Measurements from ENCODE around the gene PAXIP1.
"Not testable (repeated sequence)": the region's sequence is repeated elsewhere in the genome, so short reads cannot be mapped to it uniquely, and the experiment has no call there.

Gene PAXIP1

DNA sequence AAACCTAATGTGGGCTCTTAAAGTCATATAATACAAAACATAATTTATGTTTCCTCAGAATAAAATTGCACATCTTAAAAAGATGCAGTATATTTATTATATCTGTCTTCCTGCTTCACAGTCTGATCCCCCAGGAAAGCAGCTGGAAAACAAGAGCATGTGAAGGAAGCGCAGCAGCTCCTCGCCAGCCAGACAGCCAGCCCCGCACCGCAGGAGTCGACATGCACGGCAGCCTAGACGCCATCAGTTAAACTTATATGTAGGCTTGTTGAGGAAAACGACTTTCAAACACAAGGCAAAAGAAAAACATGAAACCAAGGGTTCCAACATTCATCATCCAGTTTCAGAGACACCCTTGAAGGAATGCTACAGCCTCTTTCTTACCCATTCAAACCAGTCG, 59.0 kb downstream of the PAXIP1 start:
- DNase-seq (ENCODE audit: low read depth) = no peak

GRCh38 chr7:154942691-154943090, 60.2 kb downstream of the PAXIP1 start:
- no peak for DNase-seq (ENCODE audit: low read depth)

- DNase-seq (ENCODE audit: low read depth) = no peak
Measured at GRCh38 chr7:154937837-154938236, 65.1 kb downstream of the PAXIP1 start.

DNA sequence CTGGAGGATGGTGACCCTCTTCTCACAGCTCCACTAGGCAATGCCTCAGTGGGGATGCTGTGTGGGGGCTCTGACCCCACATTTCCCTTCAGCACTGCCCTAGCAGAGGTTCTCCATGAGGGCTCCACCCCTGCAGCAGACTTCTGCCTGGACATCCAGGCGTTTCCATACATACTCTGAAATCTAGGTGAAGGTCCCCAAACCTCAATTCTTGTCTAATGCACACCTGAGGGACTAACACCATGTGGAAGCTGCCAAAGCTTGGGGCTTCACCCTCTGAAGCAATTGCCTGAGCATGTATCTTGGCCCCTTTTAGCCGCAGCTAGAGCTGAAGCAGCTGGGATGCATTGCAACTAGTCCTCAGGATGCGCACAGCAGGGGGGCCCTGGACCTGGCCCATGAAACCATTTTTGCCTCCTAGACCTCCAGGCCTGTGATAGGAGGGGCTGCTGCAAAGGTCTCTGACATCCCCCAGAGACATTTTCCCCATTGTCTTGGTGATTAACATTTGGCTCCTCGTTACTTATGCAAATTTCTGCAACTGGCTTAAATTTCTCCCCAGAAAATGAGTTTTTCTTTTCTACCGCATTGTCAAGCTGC, 68.5 kb downstream of the PAXIP1 start:
- not testable (repeated sequence) for DNase-seq (ENCODE audit: low read depth)

DNA sequence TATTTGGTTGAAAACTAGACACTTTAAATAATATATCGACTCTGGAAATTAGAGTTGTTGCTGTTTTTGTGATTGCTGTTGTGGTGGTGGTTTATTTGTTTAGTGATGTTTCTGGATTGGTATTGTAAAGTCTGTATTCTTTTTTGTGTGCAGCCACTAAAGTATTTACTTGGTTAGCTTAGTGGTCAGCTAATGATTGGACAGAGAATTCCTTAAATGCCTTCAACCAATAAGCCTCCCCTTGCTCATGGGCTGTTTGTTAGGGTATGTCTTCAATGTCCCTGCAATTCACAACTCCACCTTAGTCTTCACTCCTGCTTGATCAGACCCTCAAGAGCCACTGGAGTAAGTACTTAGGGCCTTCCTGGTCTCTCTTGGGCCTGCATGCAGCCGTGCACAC, 71.0 kb downstream of the PAXIP1 start:
- DNase-seq (ENCODE audit: low read depth) = no peak

GRCh38 chr7:154929006-154929726, 73.8 kb downstream of the PAXIP1 start:
- DNase-seq (ENCODE audit: low read depth) = no peak

GRCh38 chr7:154928136-154929005, 74.6 kb downstream of the PAXIP1 start:
- DNase-seq (ENCODE audit: low read depth) = peak; percentile 76

- DNase-seq (ENCODE audit: low read depth) = peak; percentile 14
Measured at GRCh38 chr7:154927624-154928125, 75.2 kb downstream of the PAXIP1 start.

DNA sequence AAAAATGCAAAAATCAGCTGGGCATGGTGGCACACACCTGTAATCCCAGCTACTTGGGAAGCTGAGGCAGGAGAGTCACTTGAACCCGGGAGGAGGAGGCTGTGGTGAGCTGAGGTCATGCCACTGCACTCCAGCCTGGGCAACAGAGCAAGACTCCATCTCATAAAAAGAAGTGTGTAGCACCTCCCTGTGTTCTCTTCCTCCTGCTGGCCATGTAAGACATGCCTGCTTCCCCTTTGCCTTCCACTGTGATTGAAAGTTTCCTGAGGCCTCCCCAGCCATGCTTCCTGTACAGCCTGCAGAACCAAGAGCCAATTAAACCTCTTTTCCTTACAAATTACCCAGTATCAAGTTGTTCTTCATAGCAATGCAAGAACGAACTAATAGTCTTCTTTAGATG, 80.5 kb downstream of the PAXIP1 start:
- not testable (repeated sequence) for DNase-seq (ENCODE audit: low read depth)

DNA sequence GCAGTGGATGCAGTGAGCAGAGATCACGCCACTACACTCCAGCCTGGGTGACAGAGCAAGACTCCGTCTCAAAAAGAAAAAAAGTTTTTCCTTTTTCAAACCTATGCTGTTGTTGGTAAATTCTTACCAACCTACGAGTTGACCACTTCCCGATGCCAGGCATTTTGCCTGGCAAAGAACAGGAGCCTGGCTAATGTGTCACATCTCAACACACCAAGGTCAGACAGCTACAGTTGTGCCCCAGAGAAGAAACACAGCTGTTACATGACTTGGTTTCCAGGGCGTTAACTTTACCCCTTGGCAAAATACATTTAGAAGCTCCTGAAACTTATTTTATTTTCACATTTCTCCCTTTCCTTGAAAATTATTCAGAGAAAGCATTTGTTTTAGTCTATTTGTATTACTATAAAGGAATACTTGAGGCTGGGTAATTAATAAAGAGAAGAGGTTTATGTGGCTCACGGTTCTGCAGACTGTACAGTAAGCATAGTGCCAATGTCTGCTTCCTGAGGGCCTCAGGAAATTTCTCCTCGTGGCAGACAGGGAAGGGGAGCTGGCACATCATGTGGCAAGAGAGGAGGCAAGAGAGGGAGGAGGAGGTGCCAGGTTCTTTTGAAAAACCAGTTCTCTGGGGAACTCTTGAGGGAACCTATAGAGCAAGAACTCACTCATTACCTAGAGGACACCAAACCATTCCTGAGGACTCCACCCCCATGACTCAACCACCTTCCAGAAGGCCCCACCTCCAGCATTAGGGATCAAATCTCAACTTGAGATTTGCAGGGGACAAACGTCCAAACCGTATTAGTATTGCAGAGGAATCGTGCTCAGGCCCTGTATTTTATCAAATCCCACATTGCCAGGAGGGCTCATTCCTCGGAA, 83.3 kb downstream of the PAXIP1 start:
- no peak for DNase-seq (ENCODE audit: low read depth)

- no peak for DNase-seq (ENCODE audit: low read depth)
Measured at GRCh38 chr7:154918741-154919140, 84.2 kb downstream of the PAXIP1 start.

DNA sequence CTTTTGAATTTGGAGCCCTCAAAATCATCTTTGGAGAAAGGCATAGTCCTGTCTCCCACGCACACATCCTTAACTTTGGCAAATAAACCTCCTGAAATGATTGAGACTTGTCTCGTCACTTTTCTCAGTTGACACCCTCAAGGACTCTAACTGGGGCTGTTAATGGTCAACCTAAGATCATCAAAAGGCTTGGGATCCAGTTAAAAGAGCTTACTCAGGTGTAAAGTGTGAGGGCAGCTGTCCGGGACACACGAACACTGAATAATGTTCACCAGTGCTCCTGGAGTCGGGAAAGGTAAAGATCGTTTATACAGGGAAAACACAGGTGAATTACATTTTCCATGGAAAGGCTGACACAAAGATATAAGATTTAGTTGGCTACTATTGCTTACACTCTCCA, 84.7 kb downstream of the PAXIP1 start:
- DNase-seq (ENCODE audit: low read depth) = no peak

- no peak for DNase-seq (ENCODE audit: low read depth)
Measured at GRCh38 chr7:154917808-154918160, 85.1 kb downstream of the PAXIP1 start.

GRCh38 chr7:154916856-154917807, 85.8 kb downstream of the PAXIP1 start:
- DNase-seq (ENCODE audit: low read depth) = no peak

GRCh38 chr7:154916381-154916780, 86.5 kb downstream of the PAXIP1 start:
- DNase-seq (ENCODE audit: low read depth) = no peak

- no peak for DNase-seq (ENCODE audit: low read depth)
Measured at GRCh38 chr7:154915600-154915999, 87.3 kb downstream of the PAXIP1 start.

GRCh38 chr7:154914996-154915380, 87.9 kb downstream of the PAXIP1 start:
- no peak for DNase-seq (ENCODE audit: low read depth)

- DNase-seq (ENCODE audit: low read depth) = no peak
Measured at GRCh38 chr7:154914308-154914995, 88.5 kb downstream of the PAXIP1 start.

DNA sequence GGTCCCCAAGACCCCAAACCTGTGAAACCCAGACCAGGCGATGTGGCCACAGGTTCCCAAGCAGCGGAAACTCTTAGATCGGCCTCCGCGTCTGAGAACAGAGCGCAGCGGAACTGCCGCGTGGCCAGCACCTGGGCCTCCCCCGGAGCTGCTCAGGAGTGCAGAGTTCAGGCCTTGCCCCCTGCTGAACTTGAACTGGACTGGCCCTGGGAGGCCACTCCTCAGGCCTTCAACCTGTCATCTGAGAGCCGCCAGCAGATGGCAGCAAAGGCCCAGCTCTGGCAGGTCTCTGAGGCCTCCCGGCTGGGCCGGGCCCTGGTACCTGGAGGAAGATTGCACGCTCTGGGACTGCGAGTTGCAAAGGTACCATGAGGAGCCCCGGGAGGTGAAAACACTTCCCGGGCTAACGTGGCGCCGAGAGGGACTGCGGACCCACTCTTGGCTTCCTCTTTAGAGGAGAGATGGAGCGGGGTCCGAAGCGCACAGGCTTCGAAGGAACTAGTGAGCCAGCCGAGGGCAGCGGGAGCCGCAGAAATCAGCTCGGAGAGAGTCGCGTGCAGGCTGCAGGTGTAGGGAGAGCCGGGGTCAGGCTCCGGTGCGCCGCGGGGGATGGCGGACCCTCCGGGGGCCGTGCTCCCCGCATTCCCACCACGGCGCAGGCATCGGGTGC, 89.2 kb downstream of the PAXIP1 start:
- DNase-seq (ENCODE audit: low read depth) = peak; percentile 4

All from HS-27A (cell line).